PC-9 (cell line): ENCODE measurements around the gene CD9.

Experiments used
- CTCF ChIP-seq: fragments of 200-600 bp; sonication (generic); conservative IDR thresholded peaks from 2 replicates; pipeline ENCODE4 v1.6.1; 2017; ENCODE audit warnings: mixed run types, antibody characterized with exemption, mild to moderate bottlenecking, moderate library complexity
- EZH2 ChIP-seq: fragments of 200-600 bp; sonication (generic); IDR thresholded peaks from 2 replicates; pipeline ENCODE4 v1.8.0; 2017; ENCODE audit warnings: antibody characterized with exemption, low read depth

- TF ChIP-seq CTCF (no peak), EZH2 (no peak)
Measured at GRCh38 chr12:6206327-6206726, 6.1 kb downstream of the CD9 start.
